Prostate gland (tissue), 2 donors: ENCODE results near the gene CMSS1.

ENCODE experiments used
- CTCF ChIP-seq, 4 experiments: fragments of 200-600 bp in 2 of 4; fragments of 450-650 bp in 2 of 4; sonication (generic) in 2 of 4; IDR thresholded peaks; 1 replicate in 3 of 4; 2 replicates in 1 of 4; pipeline ENCODE4 v1.5.1; 2016 to 2019; ENCODE audit warnings: antibody characterized with exemption in 4 of 4, mild to moderate bottlenecking in 2 of 4, moderate library complexity in 2 of 4
- POLR2A ChIP-seq: fragments of 450-650 bp; IDR thresholded peaks from one replicate; pipeline ENCODE4 v1.6.1; 2016; ENCODE audit warnings: antibody characterized with exemption, mild to moderate bottlenecking
- POLR2AphosphoS5 ChIP-seq: sonication (generic); formaldehyde crosslinking; IDR thresholded peaks from one replicate; pipeline ENCODE4 v1.6.1; 2017; ENCODE audit warnings: antibody characterized with exemption

GRCh38 chr3:100089812-100090668 lies 272.4 kb downstream of the CMSS1 start:
- TF ChIP-seq CTCF (IDR thresholded peaks at IDR 0.05) (no peak), POLR2A (no peak), POLR2AphosphoS5 (no peak)
